HG02571 (cell line): ENCODE measurements around the gene C22orf15.
A peak's percentile ranks its signal among the peaks of the same experiment; 100 is the strongest.
"Not testable (repeated sequence)": the region's sequence is repeated elsewhere in the genome, so short reads cannot be mapped to it uniquely, and the experiment has no call there.

ENCODE experiments used
- ATAC-seq: cut with Tn5 transposase; IDR thresholded peaks from one replicate; pipeline ENCODE4 v1.9.1; 2021; ENCODE audit warnings: mild to moderate bottlenecking, moderate library complexity; ENCODE audit not compliant: unreplicated experiment

Gene C22orf15

GRCh38 chr22:23762842-23763578 is at the start of gene C22orf15:
TSS of gene C22orf15 (plus strand) at chr22:23762990. CDS start at chr22:23763307, 317 bp downstream.
- no peak for ATAC-seq

- no peak for ATAC-seq
Observed at GRCh38 chr22:23713696-23714595, 48.8 kb upstream of the C22orf15 start.

- ATAC-seq: no peak
Observed at GRCh38 chr22:23714596-23715578, 47.9 kb upstream of the C22orf15 start.

- ATAC-seq: no peak
Observed at GRCh38 chr22:23715806-23716375, 46.9 kb upstream of the C22orf15 start.

GRCh38 chr22:23716811-23717801 is 45.7 kb upstream of the C22orf15 start:
- ATAC-seq: peak; percentile 83

- ATAC-seq: no peak
Observed at GRCh38 chr22:23718371-23719165, 44.2 kb upstream of the C22orf15 start.

GRCh38 chr22:23720855-23721254 is 41.9 kb upstream of the C22orf15 start:
- ATAC-seq: no peak

GRCh38 chr22:23722160-23722559 is 40.6 kb upstream of the C22orf15 start:
- ATAC-seq: no peak

- ATAC-seq: no peak
Observed at GRCh38 chr22:23722724-23723123, 40.1 kb upstream of the C22orf15 start.

- not testable (repeated sequence) for ATAC-seq
Observed at GRCh38 chr22:23728108-23728507, 34.7 kb upstream of the C22orf15 start.

GRCh38 chr22:23737696-23738095 is 25.1 kb upstream of the C22orf15 start:
- ATAC-seq: no peak

GRCh38 chr22:23742505-23743264 is 20.1 kb upstream of the C22orf15 start:
- no peak for ATAC-seq

- ATAC-seq: no peak
Observed at GRCh38 chr22:23743303-23743705, 19.5 kb upstream of the C22orf15 start.

GRCh38 chr22:23744001-23744400 is 18.8 kb upstream of the C22orf15 start:
- no peak for ATAC-seq

- ATAC-seq: no peak
Observed at GRCh38 chr22:23744485-23744884, 18.3 kb upstream of the C22orf15 start.

- ATAC-seq: no peak
Observed at GRCh38 chr22:23745791-23746190, 17.0 kb upstream of the C22orf15 start.

GRCh38 chr22:23749841-23750301 is 12.9 kb upstream of the C22orf15 start:
- no peak for ATAC-seq

GRCh38 chr22:23750367-23750713 is 12.4 kb upstream of the C22orf15 start:
- no peak for ATAC-seq
